Astrocyte (in vitro differentiated cells and primary cell): ENCODE measurements around the gene ZNF691. TPM values are rescaled to one million over a fixed set of nuclear protein-coding genes. Genes with fewer than 3 reads are reported as not detected.

Experiments
- DNase-seq: peaks from one replicate; pipeline ENCODE4 v3.0.0-alpha.2; 2010; ENCODE audit warnings: low read depth
- FAIRE-seq: peaks from 2 replicates; lab custom pipeline; 2011; peaks lifted over from hg19 to GRCh38; lab: Jason Lieb, UNC
- H2AFZ ChIP-seq: 2 replicates; pipeline ENCODE4 v1.6.0; 2012; ENCODE audit warnings: low read depth, low read length, inconsistent platforms
- H3K27ac ChIP-seq: 2 replicates; pipeline ENCODE4 v1.5.1; 2011; ENCODE audit warnings: low read depth, low read length, inconsistent platforms
- H3K27me3 ChIP-seq: 2 replicates; pipeline ENCODE4 v1.6.0; 2011; ENCODE audit warnings: low read length, inconsistent platforms; ENCODE audit not compliant: insufficient read depth
- H3K36me3 ChIP-seq: 2 replicates; pipeline ENCODE4 v1.5.1; 2011; ENCODE audit warnings: low read length, inconsistent platforms; ENCODE audit not compliant: insufficient read depth
- H3K4me1 ChIP-seq: 2 replicates; pipeline ENCODE4 v1.5.1; 2011; ENCODE audit warnings: low read length, inconsistent platforms; ENCODE audit not compliant: insufficient read depth
- H3K4me2 ChIP-seq: 2 replicates; pipeline ENCODE4 v1.6.0; 2012; ENCODE audit warnings: low read length, inconsistent platforms
- H3K4me3 ChIP-seq: 2 replicates; pipeline ENCODE4 v1.5.1; 2011; ENCODE audit warnings: low read depth, mild to moderate bottlenecking, low read length, inconsistent platforms; ENCODE audit not compliant: insufficient read depth
- H3K79me2 ChIP-seq: 2 replicates; pipeline ENCODE4 v1.6.0; 2012; ENCODE audit warnings: mild to moderate bottlenecking, low read length, inconsistent platforms; ENCODE audit not compliant: insufficient read depth
- H3K9ac ChIP-seq: 2 replicates; pipeline ENCODE4 v1.6.0; 2012; ENCODE audit warnings: mild to moderate bottlenecking, low read length, inconsistent platforms
- H3K9me3 ChIP-seq: 2 replicates; pipeline ENCODE4 v1.5.1; 2012; ENCODE audit warnings: low read depth, mild to moderate bottlenecking, low read length, inconsistent platforms; ENCODE audit not compliant: insufficient read depth
- H4K20me1 ChIP-seq: 2 replicates; pipeline ENCODE4 v1.6.0; 2012; ENCODE audit warnings: low read length, inconsistent platforms; ENCODE audit not compliant: insufficient read depth
- H3K27ac Mint-ChIP-seq: one replicate; pipeline ENCODE4 v1.8.0; 2021; ENCODE audit warnings: mild to moderate bottlenecking, mixed read lengths; ENCODE audit not compliant: unreplicated experiment
- H3K27me3 Mint-ChIP-seq: one replicate; pipeline ENCODE4 v1.8.0; 2021; ENCODE audit warnings: low read depth, mixed read lengths; ENCODE audit not compliant: unreplicated experiment
- H3K36me3 Mint-ChIP-seq: one replicate; pipeline ENCODE4 v1.8.0; 2021; ENCODE audit warnings: low read depth, mixed read lengths; ENCODE audit not compliant: unreplicated experiment
- H3K4me1 Mint-ChIP-seq: one replicate; pipeline ENCODE4 v1.8.0; 2021; ENCODE audit warnings: low read depth, mixed read lengths; ENCODE audit not compliant: unreplicated experiment
- H3K4me3 Mint-ChIP-seq: one replicate; pipeline ENCODE4 v1.8.0; 2021; ENCODE audit warnings: mild to moderate bottlenecking, moderate library complexity, mixed read lengths; ENCODE audit not compliant: unreplicated experiment
- H3K9me3 Mint-ChIP-seq: one replicate; pipeline ENCODE4 v1.8.0; 2021; ENCODE audit warnings: mild to moderate bottlenecking, mixed read lengths; ENCODE audit not compliant: unreplicated experiment
- EZH2 ChIP-seq: IDR thresholded peaks from 2 replicates; pipeline ENCODE4 v1.6.1; 2012; ENCODE audit warnings: mild to moderate bottlenecking, low read length, inconsistent platforms; ENCODE audit not compliant: insufficient read depth
- total RNA-seq: library from RNA; stranded (reverse); gene quantifications from 2 replicates; pipeline ENCODE4 v1.2.1, GENCODE V29; 2021
- TF ChIP-seq, protein P1 (sequence below): IDR thresholded peaks from 2 replicates; pipeline ENCODE4 v1.5.1; 2011; ENCODE audit warnings: low read depth, mild to moderate bottlenecking, inconsistent platforms, low read length, moderate library complexity; ENCODE audit not compliant: insufficient read depth

Gene ZNF691
- total RNA-seq, 1 donor from 2014 or later: 5.8 TPM

GRCh38 chr1:42797979-42798378 is 48.4 kb upstream of the ZNF691 start:
- H3K4me2 ChIP-seq: no peak overlapping the region
- TF ChIP-seq, protein P1, sequence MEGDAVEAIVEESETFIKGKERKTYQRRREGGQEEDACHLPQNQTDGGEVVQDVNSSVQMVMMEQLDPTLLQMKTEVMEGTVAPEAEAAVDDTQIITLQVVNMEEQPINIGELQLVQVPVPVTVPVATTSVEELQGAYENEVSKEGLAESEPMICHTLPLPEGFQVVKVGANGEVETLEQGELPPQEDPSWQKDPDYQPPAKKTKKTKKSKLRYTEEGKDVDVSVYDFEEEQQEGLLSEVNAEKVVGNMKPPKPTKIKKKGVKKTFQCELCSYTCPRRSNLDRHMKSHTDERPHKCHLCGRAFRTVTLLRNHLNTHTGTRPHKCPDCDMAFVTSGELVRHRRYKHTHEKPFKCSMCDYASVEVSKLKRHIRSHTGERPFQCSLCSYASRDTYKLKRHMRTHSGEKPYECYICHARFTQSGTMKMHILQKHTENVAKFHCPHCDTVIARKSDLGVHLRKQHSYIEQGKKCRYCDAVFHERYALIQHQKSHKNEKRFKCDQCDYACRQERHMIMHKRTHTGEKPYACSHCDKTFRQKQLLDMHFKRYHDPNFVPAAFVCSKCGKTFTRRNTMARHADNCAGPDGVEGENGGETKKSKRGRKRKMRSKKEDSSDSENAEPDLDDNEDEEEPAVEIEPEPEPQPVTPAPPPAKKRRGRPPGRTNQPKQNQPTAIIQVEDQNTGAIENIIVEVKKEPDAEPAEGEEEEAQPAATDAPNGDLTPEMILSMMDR: no peak
- TF ChIP-seq EZH2: no peak
- H3K4me1 ChIP-seq: no peaks in the 10 kb centered on the region
- Mint-ChIP-seq H3K4me1 (no peaks in the 10 kb centered on the region), H3K27me3 (peaks cover 16% of the 10 kb centered on the region), H3K9me3 (no peaks in the 10 kb centered on the region), H3K27ac (no peak overlapping the region), H3K4me3 (no peak overlapping the region), H3K36me3 (no peaks in the 10 kb centered on the region)
- no peaks in the 10 kb centered on the region for H3K36me3 ChIP-seq
- H3K79me2 ChIP-seq: no peaks in the 10 kb centered on the region
- DNase-seq: no peak
- H2AFZ ChIP-seq: no peak overlapping the region
- no peak overlapping the region for H3K4me3 ChIP-seq
- no peaks in the 10 kb centered on the region for H3K27me3 ChIP-seq
- H3K27ac ChIP-seq: no peak overlapping the region
- H3K9me3 ChIP-seq: no peaks in the 10 kb centered on the region
- no peak overlapping the region for H3K9ac ChIP-seq
- FAIRE-seq: no peak
- no peaks in the 10 kb centered on the region for H4K20me1 ChIP-seq

GRCh38 chr1:42801832-42802473 is 44.5 kb upstream of the ZNF691 start:
- Mint-ChIP-seq H3K4me3 (no peak overlapping the region), H3K4me1 (peaks cover 12% of the 10 kb centered on the region), H3K36me3 (peaks cover 6% of the 10 kb centered on the region), H3K27ac (no peak overlapping the region), H3K27me3 (peaks cover under 1% of the 10 kb centered on the region), H3K9me3 (no peaks in the 10 kb centered on the region)
- peak; percentile 5 for FAIRE-seq
- no peak for DNase-seq
- Histone ChIP-seq H3K4me3 (no peak overlapping the region), H3K4me2 (no peak overlapping the region), H3K4me1 (no peaks in the 10 kb centered on the region), H3K9ac (no peak overlapping the region), H4K20me1 (no peaks in the 10 kb centered on the region), H3K36me3 (no peaks in the 10 kb centered on the region), H2AFZ (no peak overlapping the region), H3K27me3 (no peaks in the 10 kb centered on the region), H3K27ac (no peak overlapping the region), H3K9me3 (no peaks in the 10 kb centered on the region), H3K79me2 (no peaks in the 10 kb centered on the region)
- TF ChIP-seq, protein P1: no peak
- TF ChIP-seq EZH2: no peak

DNA sequence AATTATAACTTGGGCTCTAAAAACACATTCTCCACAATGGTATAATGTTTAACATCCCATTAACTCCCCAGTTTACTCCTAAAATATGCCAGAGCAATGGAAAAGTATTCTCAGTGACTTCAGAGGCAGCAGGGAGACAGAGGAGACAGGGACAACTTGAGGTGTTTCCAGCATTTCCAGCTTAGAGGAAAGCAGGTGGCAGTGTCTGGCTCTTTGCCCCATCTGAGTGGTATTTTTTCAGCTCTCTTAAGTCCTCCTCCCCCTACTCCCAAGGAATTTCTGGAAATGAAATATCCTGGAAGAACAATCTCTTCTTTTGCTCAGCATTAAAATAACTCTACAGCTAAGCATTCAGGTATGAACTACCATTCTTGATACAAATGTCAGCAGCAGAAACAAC is 40.2 kb upstream of the ZNF691 start:
- peaks cover 13% of the 10 kb centered on the region for H3K36me3 Mint-ChIP-seq
- H3K27ac ChIP-seq: no peak overlapping the region
- DNase-seq (no peak), FAIRE-seq (no peak)
- H3K27ac Mint-ChIP-seq: no peak overlapping the region
- no peak overlapping the region for H2AFZ ChIP-seq
- peaks cover 15% of the 10 kb centered on the region for H3K4me1 Mint-ChIP-seq
- no peaks in the 10 kb centered on the region for H3K4me1 ChIP-seq
- H4K20me1 ChIP-seq: no peaks in the 10 kb centered on the region
- H3K4me3 Mint-ChIP-seq: no peak overlapping the region
- H3K27me3 Mint-ChIP-seq: no peaks in the 10 kb centered on the region
- H3K4me3 ChIP-seq: no peak overlapping the region
- no peaks in the 10 kb centered on the region for H3K36me3 ChIP-seq
- no peak overlapping the region for H3K4me2 ChIP-seq
- H3K79me2 ChIP-seq: no peaks in the 10 kb centered on the region
- no peaks in the 10 kb centered on the region for H3K9me3 Mint-ChIP-seq
- no peak for TF ChIP-seq EZH2
- TF ChIP-seq, protein P1: no peak
- no peak overlapping the region for H3K9ac ChIP-seq
- H3K27me3 ChIP-seq: no peaks in the 10 kb centered on the region
- H3K9me3 ChIP-seq: no peaks in the 10 kb centered on the region
